Measurements from ENCODE around the gene WBP1.

The WBP1 gene

DNA sequence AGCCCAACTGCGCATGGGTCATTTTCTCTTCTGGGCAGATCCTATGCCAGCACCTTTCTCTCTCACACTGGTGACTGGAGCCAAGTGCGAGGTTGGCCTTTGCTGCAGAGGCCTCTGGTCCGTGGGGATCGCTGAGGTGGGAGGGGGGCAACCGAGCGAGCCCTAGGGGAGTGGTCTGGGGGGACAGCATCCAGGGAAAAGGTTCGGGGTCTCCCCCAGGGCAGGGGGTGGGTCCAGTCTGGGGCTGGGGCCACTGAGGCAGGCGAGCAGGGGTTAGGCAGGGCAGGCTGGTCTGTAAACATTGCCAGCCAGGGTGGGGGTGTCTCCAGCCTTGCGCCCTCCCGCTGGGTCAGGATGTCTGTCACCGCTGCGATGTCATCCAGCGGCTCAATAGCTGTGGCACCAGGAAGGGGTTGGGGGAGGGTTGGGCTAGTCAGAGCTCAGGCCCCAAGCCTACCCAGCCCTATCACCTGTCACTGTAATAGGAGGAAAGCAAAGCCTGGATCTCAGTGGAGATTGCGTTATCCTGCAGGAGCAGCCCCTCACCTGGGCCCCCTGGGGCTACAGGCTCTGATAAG, 32.0 kb upstream of the WBP1 start:
- TF ChIP-seq, protein P1, sequence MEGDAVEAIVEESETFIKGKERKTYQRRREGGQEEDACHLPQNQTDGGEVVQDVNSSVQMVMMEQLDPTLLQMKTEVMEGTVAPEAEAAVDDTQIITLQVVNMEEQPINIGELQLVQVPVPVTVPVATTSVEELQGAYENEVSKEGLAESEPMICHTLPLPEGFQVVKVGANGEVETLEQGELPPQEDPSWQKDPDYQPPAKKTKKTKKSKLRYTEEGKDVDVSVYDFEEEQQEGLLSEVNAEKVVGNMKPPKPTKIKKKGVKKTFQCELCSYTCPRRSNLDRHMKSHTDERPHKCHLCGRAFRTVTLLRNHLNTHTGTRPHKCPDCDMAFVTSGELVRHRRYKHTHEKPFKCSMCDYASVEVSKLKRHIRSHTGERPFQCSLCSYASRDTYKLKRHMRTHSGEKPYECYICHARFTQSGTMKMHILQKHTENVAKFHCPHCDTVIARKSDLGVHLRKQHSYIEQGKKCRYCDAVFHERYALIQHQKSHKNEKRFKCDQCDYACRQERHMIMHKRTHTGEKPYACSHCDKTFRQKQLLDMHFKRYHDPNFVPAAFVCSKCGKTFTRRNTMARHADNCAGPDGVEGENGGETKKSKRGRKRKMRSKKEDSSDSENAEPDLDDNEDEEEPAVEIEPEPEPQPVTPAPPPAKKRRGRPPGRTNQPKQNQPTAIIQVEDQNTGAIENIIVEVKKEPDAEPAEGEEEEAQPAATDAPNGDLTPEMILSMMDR (IDR thresholded peaks at IDR 0.05): no peak
- peak overlapping the region; percentile 96 for H3K27ac Mint-ChIP-seq
- peaks cover 11% of the 10 kb centered on the region for H3K27me3 Mint-ChIP-seq (ENCODE audit: low read depth, poor library complexity)
- H3K9me3 Mint-ChIP-seq: no peaks in the 10 kb centered on the region
- DNase-seq: no peak
- peaks cover 50% of the 10 kb centered on the region for H3K4me1 Mint-ChIP-seq
- no peak overlapping the region for H3K4me3 Mint-ChIP-seq
- peaks cover 42% of the 10 kb centered on the region for H3K36me3 Mint-ChIP-seq (ENCODE audit: low read depth)

DNA sequence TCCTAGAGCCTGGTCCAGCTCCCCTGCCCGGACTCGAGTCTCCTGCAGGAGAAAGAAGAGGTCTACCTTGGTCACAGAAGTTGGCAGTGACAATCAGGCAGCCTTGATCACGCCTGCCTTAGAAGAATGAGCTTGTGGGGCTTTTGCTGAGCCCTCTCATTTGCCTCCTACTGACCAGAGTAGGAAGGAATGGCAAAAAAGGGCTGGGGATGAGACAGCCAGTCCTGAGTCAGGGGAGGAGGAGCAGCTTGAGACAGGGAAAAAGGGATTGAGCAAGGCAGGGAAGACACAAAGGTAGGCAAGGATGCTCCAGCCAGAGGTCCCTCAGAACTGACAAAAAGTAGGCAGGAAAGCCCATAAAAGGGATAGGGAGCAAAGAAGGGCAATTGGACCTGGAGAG, 30.7 kb upstream of the WBP1 start:
- TF ChIP-seq, protein P1 (IDR thresholded peaks at IDR 0.05): no peak
- Mint-ChIP-seq H3K27ac (peak overlapping the region; percentile 78), H3K36me3 (ENCODE audit: low read depth) (peaks cover 51% of the 10 kb centered on the region), H3K4me1 (peaks cover 41% of the 10 kb centered on the region), H3K9me3 (no peaks in the 10 kb centered on the region), H3K4me3 (no peak overlapping the region), H3K27me3 (ENCODE audit: low read depth, poor library complexity) (peaks cover 7% of the 10 kb centered on the region)
- no peak for DNase-seq

- Mint-ChIP-seq H3K27ac (peak overlapping the region; percentile 97), H3K36me3 (ENCODE audit: low read depth) (peaks cover 54% of the 10 kb centered on the region), H3K4me3 (no peak overlapping the region), H3K27me3 (ENCODE audit: low read depth, poor library complexity) (peaks cover 3% of the 10 kb centered on the region), H3K9me3 (no peaks in the 10 kb centered on the region), H3K4me1 (peaks cover 30% of the 10 kb centered on the region)
- TF ChIP-seq, protein P1 (IDR thresholded peaks at IDR 0.05): no peak
- DNase-seq: no peak
Measured at GRCh38 chr2:74428675-74429074, 29.6 kb upstream of the WBP1 start.

GRCh38 chr2:74429487-74430451, 28.5 kb upstream of the WBP1 start:
- H3K9me3 Mint-ChIP-seq: no peaks in the 10 kb centered on the region
- peaks cover 3% of the 10 kb centered on the region for H3K27me3 Mint-ChIP-seq (ENCODE audit: low read depth, poor library complexity)
- peak; percentile 22 for DNase-seq
- H3K27ac Mint-ChIP-seq: peak overlapping the region; percentile 95
- TF ChIP-seq, protein P1 (IDR thresholded peaks at IDR 0.05): no peak
- peaks cover 59% of the 10 kb centered on the region for H3K36me3 Mint-ChIP-seq (ENCODE audit: low read depth)
- H3K4me1 Mint-ChIP-seq: peaks cover 23% of the 10 kb centered on the region
- no peak overlapping the region for H3K4me3 Mint-ChIP-seq

GRCh38 chr2:74430502-74430901, 27.7 kb upstream of the WBP1 start:
- TF ChIP-seq, protein P1 (IDR thresholded peaks at IDR 0.05): no peak
- DNase-seq: no peak
- no peaks in the 10 kb centered on the region for H3K9me3 Mint-ChIP-seq
- no peak overlapping the region for H3K4me3 Mint-ChIP-seq
- peaks cover 21% of the 10 kb centered on the region for H3K4me1 Mint-ChIP-seq
- peaks cover 56% of the 10 kb centered on the region for H3K36me3 Mint-ChIP-seq (ENCODE audit: low read depth)
- H3K27me3 Mint-ChIP-seq (ENCODE audit: low read depth, poor library complexity): peaks cover 3% of the 10 kb centered on the region
- H3K27ac Mint-ChIP-seq: peak overlapping the region; percentile 95

Measured in nephron progenitor cell (in vitro differentiated cells).